Measurements from ENCODE around the gene ERFE. TPM values are rescaled to one million over a fixed set of nuclear protein-coding genes. Genes with fewer than 3 reads are reported as not detected.

Gene ERFE
- total and polyA plus RNA-seq, 8 donors = 0.13 to 1.1 (median 0.82) TPM; not detected in 4

GRCh38 chr2:238139196-238140039 is 19.4 kb upstream of the ERFE start:
- no peaks in the 10 kb centered on the region for H3K36me3 ChIP-seq
- peaks cover 8 to 52% (median 31%) of the 10 kb centered on the region in 4 donors for H3K4me1 ChIP-seq
- TF ChIP-seq, protein P1, sequence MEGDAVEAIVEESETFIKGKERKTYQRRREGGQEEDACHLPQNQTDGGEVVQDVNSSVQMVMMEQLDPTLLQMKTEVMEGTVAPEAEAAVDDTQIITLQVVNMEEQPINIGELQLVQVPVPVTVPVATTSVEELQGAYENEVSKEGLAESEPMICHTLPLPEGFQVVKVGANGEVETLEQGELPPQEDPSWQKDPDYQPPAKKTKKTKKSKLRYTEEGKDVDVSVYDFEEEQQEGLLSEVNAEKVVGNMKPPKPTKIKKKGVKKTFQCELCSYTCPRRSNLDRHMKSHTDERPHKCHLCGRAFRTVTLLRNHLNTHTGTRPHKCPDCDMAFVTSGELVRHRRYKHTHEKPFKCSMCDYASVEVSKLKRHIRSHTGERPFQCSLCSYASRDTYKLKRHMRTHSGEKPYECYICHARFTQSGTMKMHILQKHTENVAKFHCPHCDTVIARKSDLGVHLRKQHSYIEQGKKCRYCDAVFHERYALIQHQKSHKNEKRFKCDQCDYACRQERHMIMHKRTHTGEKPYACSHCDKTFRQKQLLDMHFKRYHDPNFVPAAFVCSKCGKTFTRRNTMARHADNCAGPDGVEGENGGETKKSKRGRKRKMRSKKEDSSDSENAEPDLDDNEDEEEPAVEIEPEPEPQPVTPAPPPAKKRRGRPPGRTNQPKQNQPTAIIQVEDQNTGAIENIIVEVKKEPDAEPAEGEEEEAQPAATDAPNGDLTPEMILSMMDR (IDR thresholded peaks at IDR 0.05) = peak in 1 of 7 experiments; percentile 16
- no peak for TF ChIP-seq POLR2AphosphoS5 (IDR thresholded peaks at IDR 0.05)
- H3K27me3 ChIP-seq = no peaks in the 10 kb centered on the region
- no peaks in the 10 kb centered on the region for H3K9me3 ChIP-seq
- WGBS, 5 donors = 61 to 78% (median 69%) methylated on average over 34 to 56 of the region's 56 CpGs
- peak overlapping the region in 3 of 4 donors; percentile 7 to 13 (median 7) for H3K4me3 ChIP-seq
- no peak overlapping the region for H3K27ac ChIP-seq
- intact Hi-C loops (cut with DNase I; ENCODE audit: low total_unique reads) = no loop called here
- DNase-seq = no peak

DNA sequence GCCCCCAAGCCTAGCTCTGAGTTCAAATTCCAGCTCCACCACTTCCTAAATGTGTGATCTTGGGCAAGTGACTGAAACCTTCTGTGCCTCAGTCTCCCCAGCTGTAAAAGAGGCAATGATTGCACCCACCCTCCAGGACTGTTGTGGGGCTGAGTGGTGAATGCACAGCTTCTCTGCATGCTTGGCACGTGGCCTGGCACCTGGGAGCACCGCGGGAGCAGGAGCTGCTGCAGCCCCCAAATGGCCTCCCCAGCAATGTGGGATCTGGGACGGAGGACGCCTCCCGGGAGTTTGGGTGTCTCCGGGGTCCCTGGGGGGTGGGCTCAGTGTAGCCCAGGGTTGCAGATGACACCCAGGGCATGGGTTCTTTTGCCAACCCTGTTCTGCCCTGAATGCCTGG is 18.7 kb upstream of the ERFE start:
- Histone ChIP-seq H3K9me3 (no peaks in the 10 kb centered on the region), H3K4me3 (no peak overlapping the region), H3K4me1 (peaks cover 8 to 52% (median 31%) of the 10 kb centered on the region in 4 donors), H3K36me3 (no peaks in the 10 kb centered on the region), H3K27ac (no peak overlapping the region), H3K27me3 (no peaks in the 10 kb centered on the region)
- WGBS, 5 donors = 92 to 100% (median 95%) methylated on average over 5 to 7 of the region's 7 CpGs
- TF ChIP-seq POLR2A (IDR thresholded peaks at IDR 0.05) (no peak), EP300 (IDR thresholded peaks at IDR 0.05) (no peak), POLR2AphosphoS5 (IDR thresholded peaks at IDR 0.05) (no peak)
- TF ChIP-seq, protein P1 (IDR thresholded peaks at IDR 0.05) = no peak
- DNase-seq = no peak
- intact Hi-C loops (cut with DNase I; ENCODE audit: low total_unique reads) = no loop called here

DNA sequence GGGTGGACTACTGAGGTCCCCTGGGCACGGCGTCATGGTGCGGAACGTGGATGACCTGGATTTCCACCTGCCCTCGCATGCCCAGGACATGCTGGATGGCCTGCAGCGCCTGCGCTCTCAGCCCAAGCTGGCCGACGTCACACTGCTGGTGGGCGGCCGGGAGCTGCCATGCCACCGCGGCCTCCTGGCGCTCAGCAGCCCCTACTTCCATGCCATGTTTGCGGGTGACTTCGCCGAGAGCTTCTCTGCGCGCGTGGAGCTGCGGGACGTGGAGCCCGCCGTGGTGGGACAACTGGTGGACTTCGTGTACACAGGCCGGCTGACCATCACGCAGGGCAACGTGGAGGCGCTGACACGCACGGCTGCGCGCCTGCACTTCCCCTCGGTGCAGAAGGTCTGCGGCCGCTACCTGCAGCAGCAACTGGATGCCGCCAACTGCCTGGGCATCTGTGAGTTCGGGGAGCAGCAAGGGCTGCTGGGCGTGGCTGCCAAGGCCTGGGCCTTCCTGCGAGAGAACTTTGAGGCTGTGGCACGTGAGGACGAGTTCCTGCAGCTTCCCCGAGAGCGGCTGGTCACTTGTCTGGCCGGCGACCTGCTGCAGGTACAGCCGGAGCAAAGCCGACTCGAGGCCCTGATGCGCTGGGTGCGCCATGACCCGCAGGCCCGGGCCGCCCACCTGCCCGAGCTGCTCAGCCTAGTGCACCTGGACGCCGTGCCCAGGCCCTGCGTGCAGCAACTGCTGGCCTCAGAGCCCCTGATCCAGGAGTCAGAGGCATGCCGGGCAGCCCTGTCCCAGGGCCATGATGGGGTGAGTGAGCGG is 17.8 kb upstream of the ERFE start:
- intact Hi-C loops (cut with DNase I; ENCODE audit: low total_unique reads) = no loop called here
- Histone ChIP-seq H3K27ac (peak overlapping the region in 1 of 5 donors; percentile 67), H3K4me3 (no peak overlapping the region), H3K36me3 (no peaks in the 10 kb centered on the region), H3K9me3 (no peaks in the 10 kb centered on the region), H3K27me3 (no peaks in the 10 kb centered on the region), H3K4me1 (peaks cover 8 to 52% (median 31%) of the 10 kb centered on the region in 4 donors)
- TF ChIP-seq, protein P1 (IDR thresholded peaks at IDR 0.05) = no peak
- TF ChIP-seq POLR2A (IDR thresholded peaks at IDR 0.05) = no peak
- no peak for TF ChIP-seq POLR2AphosphoS5 (IDR thresholded peaks at IDR 0.05)
- TF ChIP-seq EP300 (IDR thresholded peaks at IDR 0.05) = no peak
- 88 to 95% (median 92%) methylated on average over 12 to 60 of the region's 60 CpGs for WGBS, 5 donors
- no peak for DNase-seq

DNA sequence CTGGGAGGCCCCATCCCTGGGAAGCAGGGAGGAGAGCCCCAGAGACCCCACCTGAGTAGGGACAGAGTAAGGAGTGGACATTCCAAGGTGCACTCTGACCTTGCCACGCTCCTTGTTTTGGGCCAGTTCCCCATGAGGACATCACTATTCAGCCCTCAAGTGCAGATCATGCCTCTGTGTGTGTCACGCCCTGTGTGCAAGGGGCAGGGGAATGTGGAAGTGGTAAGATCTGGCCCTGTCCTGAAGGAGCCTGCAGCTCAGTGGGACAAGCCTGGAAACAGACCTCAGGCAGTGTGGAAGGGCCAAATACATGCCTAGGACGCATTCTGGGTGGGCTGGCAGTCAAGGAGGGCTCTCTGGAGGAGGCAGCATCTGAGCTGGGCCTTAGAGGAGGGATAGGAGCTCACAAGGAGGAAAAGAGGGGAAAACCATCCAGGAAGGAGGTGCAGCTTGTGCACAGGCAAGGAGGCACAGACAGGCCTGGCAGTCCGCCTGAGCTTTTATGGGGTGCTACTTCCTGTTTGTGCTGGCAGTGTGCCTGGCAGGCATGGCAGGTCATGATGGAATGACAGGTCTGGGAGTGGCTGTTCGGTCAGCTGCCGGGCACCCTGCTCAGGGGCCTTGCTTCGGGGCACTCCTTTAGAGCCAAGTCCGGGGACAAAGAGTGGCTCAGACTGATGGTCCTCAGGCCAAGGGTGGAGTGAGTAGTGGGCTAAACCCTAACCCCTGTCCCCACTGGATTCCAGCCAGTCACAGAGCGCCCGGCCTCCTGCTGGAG is 17.0 kb upstream of the ERFE start:
- H3K4me1 ChIP-seq = peaks cover 8 to 52% (median 31%) of the 10 kb centered on the region in 4 donors
- 45 to 55% (median 54%) methylated on average over 9 to 10 of the region's 10 CpGs for WGBS, 5 donors
- no peaks in the 10 kb centered on the region for H3K36me3 ChIP-seq
- H3K27me3 ChIP-seq = no peaks in the 10 kb centered on the region
- no peaks in the 10 kb centered on the region for H3K9me3 ChIP-seq
- H3K4me3 ChIP-seq = no peak overlapping the region
- intact Hi-C loops (cut with DNase I; ENCODE audit: low total_unique reads) = no loop called here
- H3K27ac ChIP-seq = peak overlapping the region in 2 of 5 donors; percentile 22 to 67
- DNase-seq = peak; percentile 87 to 92
- TF ChIP-seq EP300 (IDR thresholded peaks at IDR 0.05) (no peak), POLR2AphosphoS5 (IDR thresholded peaks at IDR 0.05) (peak in 1 of 3 donors; percentile 75)

Measured in stomach (tissue), 9 donors.